ENCODE results near the gene SDK1. TPM values are rescaled to one million over a fixed set of nuclear protein-coding genes. Genes with fewer than 3 reads are reported as not detected.

SDK1 gene
- total RNA-seq, 1 experiment from 2014 or later: 7.1 TPM

DNA sequence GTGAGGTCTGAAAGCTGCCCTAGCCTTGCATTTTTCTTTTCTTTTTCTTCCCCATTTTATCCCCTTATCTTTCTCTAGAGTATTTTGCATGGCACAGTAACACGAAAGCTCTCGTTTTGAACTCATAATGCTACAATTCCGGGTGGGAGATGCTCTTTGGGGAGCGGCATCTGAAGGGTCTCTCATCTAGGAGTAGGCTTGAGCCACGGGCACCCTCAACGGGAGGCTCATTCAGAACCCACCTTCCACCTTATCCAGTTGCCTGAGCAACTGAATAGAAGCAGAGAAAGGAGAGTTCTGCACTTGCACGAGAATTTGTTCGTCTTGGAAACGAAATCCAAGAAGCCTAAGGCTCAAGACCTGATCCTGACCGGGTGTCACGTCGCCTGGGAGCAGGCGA lies 777.5 kb downstream of the SDK1 start:
- Mint-ChIP-seq H3K9me3 (ENCODE audit: unreplicated experiment) (peaks cover 24% of the 10 kb centered on the region), H3K36me3 (ENCODE audit: insufficient read depth, unreplicated experiment) (no peaks in the 10 kb centered on the region), H3K4me1 (ENCODE audit: low read depth, unreplicated experiment) (no peaks in the 10 kb centered on the region), H3K4me3 (ENCODE audit: unreplicated experiment) (no peak overlapping the region), H3K27me3 (ENCODE audit: insufficient read depth, unreplicated experiment) (peaks cover 3% of the 10 kb centered on the region), H3K27ac (ENCODE audit: unreplicated experiment) (no peak overlapping the region)
- no TSS peak for BruUV-seq (replicated peaks)
- DNase-seq: no peak
- CTCF ChIA-PET: no interaction called here
- Histone ChIP-seq H3K27me3 (replicated peaks; ENCODE audit: control insufficient read depth, insufficient read depth, low read length) (no peaks in the 10 kb centered on the region), H3K36me3 (ENCODE audit: control insufficient read depth, insufficient read depth, low read length) (no peaks in the 10 kb centered on the region), H3K4me1 (no peaks in the 10 kb centered on the region), H3K9me3 (no peaks in the 10 kb centered on the region; the same call in 1 of the 2 replicates), H3K4me3 (ENCODE audit: low read depth, low read length) (no peak overlapping the region)
- POLR2A ChIA-PET: no interaction called here
- TF ChIP-seq, protein P1, sequence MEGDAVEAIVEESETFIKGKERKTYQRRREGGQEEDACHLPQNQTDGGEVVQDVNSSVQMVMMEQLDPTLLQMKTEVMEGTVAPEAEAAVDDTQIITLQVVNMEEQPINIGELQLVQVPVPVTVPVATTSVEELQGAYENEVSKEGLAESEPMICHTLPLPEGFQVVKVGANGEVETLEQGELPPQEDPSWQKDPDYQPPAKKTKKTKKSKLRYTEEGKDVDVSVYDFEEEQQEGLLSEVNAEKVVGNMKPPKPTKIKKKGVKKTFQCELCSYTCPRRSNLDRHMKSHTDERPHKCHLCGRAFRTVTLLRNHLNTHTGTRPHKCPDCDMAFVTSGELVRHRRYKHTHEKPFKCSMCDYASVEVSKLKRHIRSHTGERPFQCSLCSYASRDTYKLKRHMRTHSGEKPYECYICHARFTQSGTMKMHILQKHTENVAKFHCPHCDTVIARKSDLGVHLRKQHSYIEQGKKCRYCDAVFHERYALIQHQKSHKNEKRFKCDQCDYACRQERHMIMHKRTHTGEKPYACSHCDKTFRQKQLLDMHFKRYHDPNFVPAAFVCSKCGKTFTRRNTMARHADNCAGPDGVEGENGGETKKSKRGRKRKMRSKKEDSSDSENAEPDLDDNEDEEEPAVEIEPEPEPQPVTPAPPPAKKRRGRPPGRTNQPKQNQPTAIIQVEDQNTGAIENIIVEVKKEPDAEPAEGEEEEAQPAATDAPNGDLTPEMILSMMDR (IDR thresholded peaks at IDR 0.05; ENCODE audit: insufficient read depth in 1 of 2, low read depth in 1 of 2, low read length in 1 of 2, severe bottlenecking in 1 of 2, unreplicated experiment in 1 of 2): no peak
- intact Hi-C loops (cut with micrococcal nuclease; ENCODE audit: unreplicated experiment): no loop called here

DNA sequence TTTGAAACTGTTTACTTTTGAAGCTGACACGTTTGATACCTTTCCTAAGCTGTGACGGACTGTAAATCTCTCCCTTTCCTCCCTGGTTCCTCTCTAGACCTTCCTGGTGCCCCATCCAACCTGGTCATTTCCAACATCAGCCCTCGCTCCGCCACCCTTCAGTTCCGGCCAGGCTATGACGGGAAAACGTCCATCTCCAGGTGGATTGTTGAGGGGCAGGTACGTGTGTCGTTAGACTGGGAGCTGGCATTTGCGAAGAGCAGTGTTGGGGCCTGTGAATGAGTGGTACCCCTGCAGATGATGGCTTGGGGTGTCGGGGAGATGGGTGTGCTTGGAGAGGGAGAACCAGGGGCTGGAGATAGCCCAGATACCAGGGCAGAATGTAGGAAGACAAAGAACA lies 778.3 kb downstream of the SDK1 start:
- H3K9me3 Mint-ChIP-seq (ENCODE audit: unreplicated experiment): peaks cover 24% of the 10 kb centered on the region
- ChIA-PET POLR2A (no interaction called here), CTCF (no interaction called here)
- no TSS peak for BruUV-seq (replicated peaks)
- H3K27me3 Mint-ChIP-seq (ENCODE audit: insufficient read depth, unreplicated experiment): peaks cover 3% of the 10 kb centered on the region
- H3K27ac Mint-ChIP-seq (ENCODE audit: unreplicated experiment): no peak overlapping the region
- no peak overlapping the region for H3K4me3 Mint-ChIP-seq (ENCODE audit: unreplicated experiment)
- H3K36me3 Mint-ChIP-seq (ENCODE audit: insufficient read depth, unreplicated experiment): no peaks in the 10 kb centered on the region
- Histone ChIP-seq H3K27me3 (replicated peaks; ENCODE audit: control insufficient read depth, insufficient read depth, low read length) (no peaks in the 10 kb centered on the region), H3K4me1 (no peaks in the 10 kb centered on the region), H3K9me3 (no peaks in the 10 kb centered on the region; the same call in 1 of the 2 replicates), H3K4me3 (ENCODE audit: low read depth, low read length) (no peak overlapping the region), H3K36me3 (ENCODE audit: control insufficient read depth, insufficient read depth, low read length) (no peaks in the 10 kb centered on the region)
- TF ChIP-seq, protein P1 (IDR thresholded peaks at IDR 0.05; ENCODE audit: insufficient read depth in 1 of 2, low read depth in 1 of 2, low read length in 1 of 2, severe bottlenecking in 1 of 2, unreplicated experiment in 1 of 2): no peak
- no peaks in the 10 kb centered on the region for H3K4me1 Mint-ChIP-seq (ENCODE audit: low read depth, unreplicated experiment)
- intact Hi-C loops (cut with micrococcal nuclease; ENCODE audit: unreplicated experiment): no loop called here
- DNase-seq: no peak

DNA sequence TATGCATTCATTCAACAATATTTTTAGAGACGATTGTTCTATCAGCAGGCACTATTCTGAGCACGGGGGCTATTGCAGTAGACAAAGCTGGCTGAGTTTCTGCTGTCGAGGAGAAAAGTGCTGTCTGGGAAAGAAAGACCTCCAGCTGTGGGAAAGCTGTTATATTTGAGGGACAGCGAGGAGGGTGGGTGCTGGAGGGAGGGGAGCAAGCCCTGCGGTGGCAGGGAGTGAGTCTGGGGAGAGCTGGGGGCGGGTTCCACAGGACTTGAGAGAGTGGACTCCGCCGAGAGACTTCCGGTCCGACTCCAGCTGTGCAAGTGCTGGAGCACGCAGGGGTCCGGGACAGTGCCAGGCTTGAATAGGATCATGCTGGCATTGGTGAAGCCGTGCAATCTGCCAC lies 778.9 kb downstream of the SDK1 start:
- BruUV-seq (replicated peaks): no TSS peak
- no peaks in the 10 kb centered on the region; the same call in 1 of the 2 replicates for H3K9me3 ChIP-seq
- Mint-ChIP-seq H3K27me3 (ENCODE audit: insufficient read depth, unreplicated experiment) (peaks cover 3% of the 10 kb centered on the region), H3K4me1 (ENCODE audit: low read depth, unreplicated experiment) (no peaks in the 10 kb centered on the region), H3K9me3 (ENCODE audit: unreplicated experiment) (peaks cover 24% of the 10 kb centered on the region), H3K27ac (ENCODE audit: unreplicated experiment) (no peak overlapping the region), H3K4me3 (ENCODE audit: unreplicated experiment) (no peak overlapping the region), H3K36me3 (ENCODE audit: insufficient read depth, unreplicated experiment) (no peaks in the 10 kb centered on the region)
- no peaks in the 10 kb centered on the region for H3K4me1 ChIP-seq
- no peak for DNase-seq
- no peaks in the 10 kb centered on the region for H3K36me3 ChIP-seq (ENCODE audit: control insufficient read depth, insufficient read depth, low read length)
- TF ChIP-seq, protein P1 (IDR thresholded peaks at IDR 0.05; ENCODE audit: insufficient read depth in 1 of 2, low read depth in 1 of 2, low read length in 1 of 2, severe bottlenecking in 1 of 2, unreplicated experiment in 1 of 2): no peak
- intact Hi-C loops (cut with micrococcal nuclease; ENCODE audit: unreplicated experiment): no loop called here
- CTCF ChIA-PET: no interaction called here
- H3K27me3 ChIP-seq (replicated peaks; ENCODE audit: control insufficient read depth, insufficient read depth, low read length): no peaks in the 10 kb centered on the region
- POLR2A ChIA-PET: no interaction called here
- no peak overlapping the region for H3K4me3 ChIP-seq (ENCODE audit: low read depth, low read length)

Measured in Caco-2 (cell line).